GM20431 (cell line): ENCODE results near the gene COA7.

ENCODE experiments used
- in situ Hi-C: fragments of 300-500 bp; cut with MseI, MboI; formaldehyde crosslinking; loops from one replicate; pipeline ENCODE4 v1.15.0; 2020; ENCODE audit warnings: low sequenced_read_pairs; ENCODE audit not compliant: unreplicated experiment

The COA7 gene

GRCh38 chr1:52706941-52707926 lies 9.1 kb upstream of the COA7 start:
- in situ Hi-C loops: loop anchor here (25.0 kb wide), 1 partner anchor 480 kb away; the partner anchor contains the start of gene CPT2

GRCh38 chr1:52706136-52706670 lies 8.1 kb upstream of the COA7 start:
- in situ Hi-C loops: loop anchor here (25.0 kb wide), 1 partner anchor 481 kb away; the partner anchor contains the start of gene CPT2

- in situ Hi-C loops: loop anchor here (25.0 kb wide), 1 partner anchor 484 kb away; the partner anchor contains the start of gene CPT2
These were observed 5.0 kb upstream of the COA7 start for GRCh38 chr1:52702886-52703787.

- in situ Hi-C loops: loop anchor here (25.0 kb wide), 1 partner anchor 558 kb away; the partner anchor contains the start of gene ZFYVE9
These were observed 2.5 kb downstream of the COA7 start for GRCh38 chr1:52695627-52696026.

GRCh38 chr1:52693843-52694242 lies 4.3 kb downstream of the COA7 start:
- in situ Hi-C loops: loop anchor here (25.0 kb wide), 1 partner anchor 557 kb away; the partner anchor contains the start of gene ZFYVE9

- in situ Hi-C loops: loop anchor here (25.0 kb wide), 1 partner anchor 556 kb away; the partner anchor contains the start of gene ZFYVE9
These were observed 4.8 kb downstream of the COA7 start for GRCh38 chr1:52693351-52693750.

GRCh38 chr1:52692697-52693096 lies 5.5 kb downstream of the COA7 start:
- in situ Hi-C loops: loop anchor here (25.0 kb wide), 1 partner anchor 555 kb away; the partner anchor contains the start of gene ZFYVE9

- in situ Hi-C loops: loop anchor here (25.0 kb wide), 1 partner anchor 555 kb away; the partner anchor contains the start of gene ZFYVE9
These were observed 6.3 kb downstream of the COA7 start for GRCh38 chr1:52691821-52692220.

GRCh38 chr1:52686830-52687229 lies 11.3 kb downstream of the COA7 start:
- in situ Hi-C loops: loop anchor here (25.0 kb wide), 1 partner anchor 550 kb away; the partner anchor contains the start of gene ZFYVE9

GRCh38 chr1:52686261-52686751 lies 11.8 kb downstream of the COA7 start:
- in situ Hi-C loops: loop anchor here (25.0 kb wide), 1 partner anchor 549 kb away; the partner anchor contains the start of gene ZFYVE9

- in situ Hi-C loops: loop anchor here (25.0 kb wide), 1 partner anchor 547 kb away; the partner anchor contains the start of gene ZFYVE9
These were observed 13.6 kb downstream of the COA7 start for GRCh38 chr1:52684545-52684944.

GRCh38 chr1:52683367-52683940 lies 14.7 kb downstream of the COA7 start:
- in situ Hi-C loops: loop anchor here (25.0 kb wide), 1 partner anchor 546 kb away; the partner anchor contains the start of gene ZFYVE9

GRCh38 chr1:52681136-52681535 lies 17.0 kb downstream of the COA7 start:
- in situ Hi-C loops: loop anchor here (25.0 kb wide), 1 partner anchor 544 kb away; the partner anchor contains the start of gene ZFYVE9

GRCh38 chr1:52680353-52680752 lies 17.8 kb downstream of the COA7 start:
- in situ Hi-C loops: loop anchor here (25.0 kb wide), 1 partner anchor 543 kb away; the partner anchor contains the start of gene ZFYVE9

- in situ Hi-C loops: loop anchor here (25.0 kb wide), 1 partner anchor 542 kb away; the partner anchor contains the start of gene ZFYVE9
These were observed 18.6 kb downstream of the COA7 start for GRCh38 chr1:52679498-52679897.

GRCh38 chr1:52679048-52679447 lies 19.1 kb downstream of the COA7 start:
- in situ Hi-C loops: loop anchor here (25.0 kb wide), 1 partner anchor 542 kb away; the partner anchor contains the start of gene ZFYVE9

- in situ Hi-C loops: loop anchor here (25.0 kb wide), 1 partner anchor 540 kb away; the partner anchor contains the start of gene ZFYVE9
These were observed 20.9 kb downstream of the COA7 start for GRCh38 chr1:52677076-52677806.
